GM18858 (cell line): Measurements from ENCODE around the gene RTL1.

Source experiments
- ATAC-seq: cut with Tn5 transposase; IDR thresholded peaks from one replicate; pipeline ENCODE4 v1.9.1; 2021; ENCODE audit not compliant: unreplicated experiment

RTL1 gene

DNA sequence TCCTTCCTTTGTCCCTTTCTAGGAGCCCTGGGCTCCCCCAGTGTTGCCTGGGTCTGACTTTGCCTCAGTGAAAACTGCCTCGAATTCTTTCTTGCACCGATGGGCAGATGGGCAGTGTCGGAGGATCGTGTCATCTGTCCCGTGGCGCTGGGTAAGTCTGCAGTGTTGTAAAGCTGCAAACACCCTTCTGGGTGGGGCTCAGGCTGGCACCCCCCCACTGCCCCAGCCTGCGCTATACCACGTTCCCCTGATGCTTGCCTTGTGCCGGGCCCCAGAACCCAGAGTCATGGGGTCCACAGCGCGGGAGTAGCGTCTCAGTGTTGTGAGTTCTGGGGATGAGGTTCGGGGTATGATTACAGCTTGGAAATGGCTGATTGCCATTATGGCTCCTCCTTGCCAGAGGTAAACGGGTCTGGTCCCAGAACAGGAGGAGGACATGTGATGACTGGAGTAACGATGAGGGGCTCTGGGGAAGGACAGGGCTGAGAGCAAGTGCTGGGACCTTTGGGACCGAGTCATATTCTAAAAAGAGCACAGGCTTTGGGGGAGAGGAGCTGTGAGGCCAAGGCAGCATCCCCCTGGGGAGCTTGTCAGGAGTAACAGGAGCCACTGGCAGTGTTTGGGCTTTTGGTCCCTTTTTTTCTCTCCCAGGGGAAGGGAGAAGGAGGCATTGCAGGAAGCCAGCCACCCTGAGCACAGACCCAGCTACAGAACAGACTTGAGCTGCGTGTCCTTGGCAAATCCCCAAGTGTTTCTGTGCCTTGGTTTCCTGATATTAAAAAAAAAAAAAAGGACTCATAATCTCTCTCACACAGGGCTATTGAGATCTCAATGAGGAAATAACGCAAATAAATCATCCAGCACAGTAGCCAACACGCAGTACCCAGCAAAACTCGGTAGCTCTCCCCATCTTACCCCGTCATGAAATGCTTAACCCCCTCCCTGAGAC is 4.3 kb downstream of the RTL1 start:
- ATAC-seq: no peak

DNA sequence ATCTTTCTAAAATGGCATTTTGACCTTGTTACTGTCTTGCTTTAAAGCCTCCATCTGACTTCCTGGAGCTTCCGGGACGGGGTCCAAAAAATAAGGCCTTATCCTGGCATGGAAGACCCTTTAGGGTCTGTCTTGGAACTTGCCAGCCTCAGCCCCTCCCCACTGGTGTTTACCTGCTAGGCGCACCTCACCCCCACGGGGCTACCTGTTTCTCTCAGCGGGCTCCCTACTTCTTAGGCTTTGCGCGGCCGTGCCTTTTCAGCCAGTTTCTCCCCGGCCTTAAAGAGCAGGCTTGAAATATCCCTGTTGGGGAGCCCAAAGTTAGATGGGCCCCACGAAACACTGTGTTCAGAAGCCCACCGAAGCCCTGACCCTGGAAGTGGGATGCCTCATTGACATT is 5.1 kb downstream of the RTL1 start:
- no peak for ATAC-seq

DNA sequence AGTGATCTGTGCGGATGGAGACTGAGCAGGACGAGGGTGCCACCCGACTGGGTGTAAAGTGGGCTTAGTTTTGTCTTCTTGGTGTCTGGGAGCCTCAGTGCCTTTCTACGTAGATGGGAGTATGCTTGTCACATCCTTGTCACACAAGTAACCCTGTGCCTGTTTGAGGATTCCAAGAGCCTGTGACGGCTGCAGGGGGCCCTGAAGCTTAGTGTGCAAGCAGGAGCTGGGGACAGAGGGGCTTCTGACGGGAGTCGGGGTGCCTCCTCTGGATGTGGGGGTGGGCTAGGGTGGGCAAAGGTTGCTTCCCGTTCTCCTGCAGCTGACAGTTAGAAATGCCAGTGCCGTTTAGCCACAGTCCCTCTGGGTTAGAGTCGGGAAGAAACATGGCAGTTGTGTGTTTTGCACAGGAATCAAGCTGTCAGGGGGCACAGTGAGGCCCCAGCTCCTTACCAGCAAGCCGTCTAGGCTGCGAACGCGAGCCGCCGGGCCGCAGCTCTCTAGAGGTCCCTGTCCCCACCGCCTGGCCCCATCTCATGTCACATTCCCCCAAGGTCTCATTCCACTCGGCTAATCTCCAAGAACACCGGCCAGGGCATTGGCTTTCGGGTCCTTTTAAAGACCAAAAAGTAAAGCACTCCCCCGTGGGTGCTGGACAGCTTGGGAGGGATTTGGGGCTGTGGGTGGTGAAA is 7.0 kb downstream of the RTL1 start:
- no peak for ATAC-seq

DNA sequence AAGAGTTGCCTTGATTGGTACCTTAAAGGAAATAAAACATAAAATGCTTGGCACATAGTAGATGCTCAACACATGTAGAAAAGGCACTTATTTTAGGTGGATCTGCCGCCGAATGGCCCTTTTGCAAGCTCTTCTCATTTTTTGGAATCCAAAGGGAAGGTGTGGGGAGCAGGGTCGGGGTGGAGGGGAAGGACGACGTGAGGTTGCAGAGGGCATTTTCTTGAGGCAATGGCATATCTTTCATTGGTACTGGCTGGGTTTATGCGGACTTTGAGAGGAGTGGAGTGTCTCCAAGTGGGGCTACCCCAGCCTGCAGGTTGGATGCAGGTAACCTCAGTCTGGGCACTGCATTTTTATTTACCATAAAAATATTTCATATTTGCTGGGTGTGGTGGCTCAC is 8.1 kb downstream of the RTL1 start:
- no peak for ATAC-seq

DNA sequence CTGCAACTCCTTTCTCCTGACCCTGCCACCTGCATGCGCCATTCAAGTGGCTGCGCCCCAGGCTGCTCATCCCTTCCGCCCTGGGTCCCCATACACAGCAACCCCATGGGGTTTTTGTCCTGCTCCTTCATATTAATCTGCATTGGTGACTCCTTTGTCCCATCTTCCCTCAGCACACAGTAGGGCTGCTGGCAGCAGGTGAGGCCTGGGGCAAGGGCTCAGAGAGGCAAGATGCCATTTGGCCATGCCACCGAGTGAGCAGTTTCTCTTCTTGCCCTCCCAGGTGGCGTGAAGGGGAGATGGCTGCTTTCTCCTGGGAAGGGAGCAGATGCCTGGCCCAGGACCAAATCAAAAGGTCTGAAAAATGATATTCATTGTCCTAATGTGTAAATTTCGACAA is 9.1 kb downstream of the RTL1 start:
- ATAC-seq: no peak

- no peak for ATAC-seq
These were observed 9.8 kb downstream of the RTL1 start for GRCh38 chr14:100893760-100894159.

DNA sequence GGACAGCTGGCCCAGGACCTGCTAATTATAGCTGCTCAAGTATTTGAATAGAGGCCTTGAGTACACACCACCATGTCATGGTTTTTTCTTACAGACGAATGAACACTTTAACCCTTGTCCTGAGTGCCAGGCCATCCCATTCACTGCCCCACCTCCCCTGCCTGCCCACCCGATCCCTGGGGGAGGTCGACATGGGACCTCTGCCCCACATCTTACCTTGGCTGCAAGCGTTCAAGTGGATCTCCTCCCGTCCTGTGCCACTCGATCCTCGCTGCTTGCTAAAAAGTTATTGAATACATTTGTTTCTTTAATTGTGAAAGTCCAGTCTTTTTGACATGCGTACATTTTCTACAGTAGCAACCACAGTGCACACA is 10.3 kb downstream of the RTL1 start:
- no peak for ATAC-seq

DNA sequence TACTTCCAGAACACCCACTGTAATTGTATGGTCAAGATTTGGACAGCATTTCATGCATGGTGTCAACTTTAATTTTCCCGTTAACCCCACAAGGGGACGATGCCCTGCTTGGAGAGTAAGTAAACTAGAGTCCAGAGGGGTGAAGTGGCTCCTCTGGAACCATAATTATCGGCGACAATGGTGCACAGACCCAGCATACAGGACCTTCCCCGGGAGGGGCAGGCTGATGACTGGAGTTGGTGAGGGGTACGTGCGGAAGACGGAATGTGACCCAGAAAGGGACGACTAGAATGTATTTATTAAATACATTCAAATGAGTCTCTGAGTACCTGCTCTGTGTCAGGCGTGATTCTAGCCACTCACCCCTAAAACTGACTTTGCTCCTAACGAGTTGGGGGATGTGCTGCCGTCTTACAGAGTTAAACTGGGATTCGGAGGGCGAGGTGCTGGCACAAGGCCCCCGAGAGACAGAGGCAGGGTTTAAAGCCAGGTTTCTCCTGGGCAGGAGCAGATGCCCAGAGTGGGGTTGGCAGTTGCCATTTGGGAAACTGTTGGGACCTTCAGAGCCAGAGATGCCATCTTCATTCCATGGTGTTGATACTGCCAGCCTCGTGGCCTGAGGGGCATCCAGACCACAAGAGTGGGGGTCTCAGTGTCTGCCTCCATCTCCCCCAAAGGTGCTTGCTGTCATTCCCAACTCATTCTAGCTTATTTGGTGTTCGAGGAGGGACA is 10.9 kb downstream of the RTL1 start:
- no peak for ATAC-seq

GRCh38 chr14:100891501-100892445 is 11.7 kb downstream of the RTL1 start:
- no peak for ATAC-seq

- ATAC-seq: no peak
These were observed 12.5 kb downstream of the RTL1 start for GRCh38 chr14:100891051-100891450.

DNA sequence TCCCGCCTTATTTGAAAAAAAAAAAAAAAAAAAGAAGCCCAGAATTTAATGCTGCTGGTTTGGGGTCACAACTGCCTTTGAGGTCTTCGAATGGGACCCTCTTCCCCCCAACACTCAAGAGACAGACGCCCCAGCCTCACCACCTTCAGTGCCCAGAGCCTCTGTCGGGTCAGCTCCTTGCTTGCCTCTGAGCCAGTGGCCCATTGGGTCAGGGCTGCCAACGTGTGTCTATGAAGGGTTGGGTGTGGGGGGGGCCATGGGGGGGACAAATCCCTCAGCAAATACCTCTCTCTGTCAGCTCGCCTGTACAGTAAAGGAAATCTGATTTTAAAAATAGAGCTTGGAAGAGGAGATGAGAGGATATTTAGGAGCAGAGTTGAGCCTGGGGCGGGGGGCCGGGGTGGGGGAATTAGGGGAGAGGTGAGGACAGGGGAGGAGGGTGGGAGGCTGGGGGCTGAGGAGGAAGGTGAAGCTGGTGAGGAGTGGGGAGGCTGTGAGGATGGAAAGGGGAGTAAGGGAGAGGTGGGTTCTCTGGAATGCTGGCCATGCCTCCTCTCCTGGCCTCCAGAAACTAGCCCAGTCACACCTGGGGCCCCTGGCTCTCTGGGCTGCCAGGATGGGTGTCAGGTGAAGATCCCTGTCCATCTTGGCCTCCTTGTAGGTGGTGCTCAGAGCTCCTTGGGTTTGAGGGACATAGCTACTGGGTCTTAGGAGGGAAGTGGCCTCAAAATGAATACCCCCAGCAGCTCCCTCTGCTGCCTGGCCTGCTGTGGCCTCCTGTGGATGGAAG is 13.3 kb downstream of the RTL1 start:
- ATAC-seq: no peak

- no peak for ATAC-seq
These were observed 13.9 kb downstream of the RTL1 start for GRCh38 chr14:100889641-100890040.

GRCh38 chr14:100888789-100889315 is 14.7 kb downstream of the RTL1 start:
- no peak for ATAC-seq

- no peak for ATAC-seq
These were observed 15.7 kb downstream of the RTL1 start for GRCh38 chr14:100887728-100888335.

- no peak for ATAC-seq
These were observed 17.9 kb downstream of the RTL1 start for GRCh38 chr14:100885617-100886016.

- ATAC-seq: no peak
These were observed 18.3 kb downstream of the RTL1 start for GRCh38 chr14:100885196-100885595.

DNA sequence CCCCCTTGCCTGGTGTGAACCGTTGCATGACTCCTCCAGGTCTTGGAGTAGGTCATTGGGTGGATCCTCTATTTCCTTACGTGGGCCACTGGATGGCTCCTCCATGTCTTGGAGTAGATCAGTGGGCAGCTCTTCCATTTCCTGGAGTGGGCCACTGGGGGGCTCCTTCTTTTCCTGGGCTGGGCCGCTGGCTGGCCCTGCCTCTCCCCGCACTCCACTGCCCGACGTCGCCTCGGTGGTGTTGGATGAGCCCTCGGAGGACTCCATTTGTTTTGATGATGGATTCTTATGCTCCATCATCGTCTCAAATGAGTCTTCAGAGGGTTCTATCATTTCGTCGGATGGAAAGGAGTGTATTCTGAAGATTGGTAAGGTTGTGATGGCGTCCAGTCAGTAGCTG is 19.1 kb downstream of the RTL1 start:
- no peak for ATAC-seq

DNA sequence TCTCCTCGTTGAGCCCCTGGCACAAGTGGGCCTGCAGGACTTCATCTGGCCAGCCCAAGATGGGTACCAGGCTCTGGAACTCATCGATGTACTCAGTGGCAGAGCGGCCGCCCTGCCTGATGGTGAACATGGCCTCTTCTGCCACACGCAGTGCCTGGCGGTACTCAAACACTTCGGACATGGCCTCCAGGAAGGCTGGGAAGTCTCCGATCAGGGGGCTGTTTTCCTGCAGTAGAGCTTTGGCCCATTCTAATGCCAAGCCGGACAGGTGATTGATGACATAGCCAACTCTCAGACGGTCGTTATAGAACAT is 19.8 kb downstream of the RTL1 start:
- ATAC-seq: no peak
